K562 (cell line): Measurements from ENCODE around the gene UBFD1. TPM values are rescaled to one million over a fixed set of nuclear protein-coding genes. Genes with fewer than 3 reads are reported as not detected.

Experiments used
- ARNT ChIP-seq, 2 experiments: fragments of 450-650 bp; IDR thresholded peaks; 2 replicates each; pipeline ENCODE4 v1.6.1; 2016; ENCODE audit warnings: mild to moderate bottlenecking in 1 of 2
- ATF7 ChIP-seq: fragments of 450-650 bp; IDR thresholded peaks from 2 replicates; pipeline ENCODE4 v1.7.1; 2014; ENCODE audit warnings: mild to moderate bottlenecking, moderate library complexity
- ELF4 ChIP-seq: fragments of 450-650 bp; formaldehyde crosslinking; IDR thresholded peaks from 2 replicates; pipeline ENCODE4 v1.4.0; 2022; ENCODE audit warnings: missing genetic modification characterization
- FOXA3 ChIP-seq, 2 experiments: fragments of 450-650 bp in 1 of 2; sonication (generic) in 1 of 2; formaldehyde crosslinking; IDR thresholded peaks in 1 of 2; conservative IDR thresholded peaks in 1 of 2; 2 replicates each; pipeline versions ENCODE4 v1.4.0 to v1.8.0; 2020 to 2022; ENCODE audit warnings: mild to moderate bottlenecking in 2 of 2, missing genetic modification reagents in 1 of 2
- HEY1 ChIP-seq: fragments of 250-450 bp; sonication (Bioruptor Pico); IDR thresholded peaks from 2 replicates; pipeline ENCODE4 v1.5.0; 2020; ENCODE audit warnings: mild to moderate bottlenecking, moderate library complexity, borderline replicate concordance
- MEIS2 ChIP-seq: fragments of 450-650 bp; IDR thresholded peaks from 2 replicates; pipeline ENCODE4 v1.6.1; 2014; ENCODE audit warnings: mild to moderate bottlenecking; ENCODE audit not compliant: partially characterized antibody
- NFYB ChIP-seq: IDR thresholded peaks from 2 replicates; pipeline ENCODE4 v1.6.1; 2011; ENCODE audit warnings: mild to moderate bottlenecking, moderate library complexity; ENCODE audit not compliant: insufficient read length; ENCODE audit errors: extremely low read depth
- NR2F6 ChIP-seq: fragments of 450-650 bp; formaldehyde crosslinking; IDR thresholded peaks from 2 replicates; pipeline ENCODE4 v1.4.0; 2020; ENCODE audit warnings: mild to moderate bottlenecking
- PURB ChIP-seq: sonication (generic); formaldehyde crosslinking; IDR thresholded peaks from 2 replicates; pipeline ENCODE4 v1.9.0; 2021; ENCODE audit warnings: low read depth, mild to moderate bottlenecking, missing genetic modification reagents
- RBM14 ChIP-seq: fragments of 200-400 bp; formaldehyde crosslinking; IDR thresholded peaks from 2 replicates; pipeline ENCODE4 v1.6.1; 2018; ENCODE audit warnings: low read depth, mild to moderate bottlenecking, low read length, moderate library complexity, borderline replicate concordance; ENCODE audit not compliant: insufficient read depth
- SMAD2 ChIP-seq: fragments of 150-350 bp; IDR thresholded peaks from 2 replicates; pipeline ENCODE4 v1.6.1; 2014; ENCODE audit warnings: low read depth, mild to moderate bottlenecking, low read length
- SMARCB1 ChIP-seq: IDR thresholded peaks from 2 replicates; pipeline ENCODE4 v1.6.1; 2011; ENCODE audit warnings: improper control_type of control experiment, low read depth; ENCODE audit not compliant: insufficient read length
- SOX6 ChIP-seq: fragments of 450-650 bp; IDR thresholded peaks from 2 replicates; pipeline ENCODE4 v1.6.1; 2014; ENCODE audit warnings: mild to moderate bottlenecking
- SP2 ChIP-seq: IDR thresholded peaks from 2 replicates; pipeline ENCODE4 v1.6.1; 2011; ENCODE audit warnings: mild to moderate bottlenecking, low read depth, low read length, moderate library complexity; ENCODE audit not compliant: poor library complexity, severe bottlenecking; ENCODE audit errors: extremely low read depth
- STAT5A ChIP-seq: IDR thresholded peaks from 2 replicates; pipeline ENCODE4 v1.6.1; 2012; ENCODE audit warnings: low read length, inconsistent platforms, borderline replicate concordance
- ZNF143 ChIP-seq: sonication (generic); formaldehyde crosslinking; IDR thresholded peaks from 2 replicates; pipeline ENCODE4 v1.9.0; 2022; ENCODE audit warnings: mild to moderate bottlenecking, missing genetic modification reagents
- ZNF583 ChIP-seq: fragments of 250-450 bp; sonication (Bioruptor Pico); IDR thresholded peaks from 2 replicates; pipeline ENCODE4 v1.4.0; 2020
- ZNF696 ChIP-seq: fragments of 250-450 bp; sonication (Bioruptor Pico); conservative IDR thresholded peaks from 2 replicates; pipeline ENCODE4 v1.4.0; 2020; ENCODE audit warnings: mild to moderate bottlenecking, moderate library complexity
- ZNF780A ChIP-seq: fragments of 250-450 bp; sonication (Bioruptor Pico); IDR thresholded peaks from 2 replicates; pipeline ENCODE4 v1.5.0; 2021; ENCODE audit warnings: mild to moderate bottlenecking
- polyA plus RNA-seq, 8 experiments: library from polyadenylated mRNA; depleted of rRNA in 4 of 8; stranded (reverse) in 5 of 8; unstranded in 3 of 8; fragments of >200 nt; fragmentation: Nextera tagmentation in 2 of 8; fragmentation: Illumina TruSeq in 1 of 8; extraction: Ambion mirVana in 2 of 8; extraction: Trizol in 1 of 8; gene quantifications; 2 replicates each; pipeline versions ENCODE4 v1.2.1 to v1.2.3, GENCODE V29; 2011 to 2014; ENCODE audit warnings: inconsistent platforms in 1 of 8, missing spikeins in 1 of 8
- total RNA-seq, 7 experiments: library from RNA; depleted of rRNA in 6 of 7; stranded (reverse); fragments of >200 nt in 6 of 7; fragmentation: Illumina TruSeq in 2 of 7; extraction: Trizol in 2 of 7; gene quantifications; 2 replicates each; pipeline versions ENCODE4 v1.2.1 to v1.2.3, GENCODE V29; 2011 to 2021; ENCODE audit warnings: low replicate concordance in 1 of 7
- TF ChIP-seq, protein P1 (sequence below): sonication (generic); formaldehyde crosslinking; IDR thresholded peaks from 2 replicates; pipeline ENCODE4 v1.8.0; 2023; ENCODE audit warnings: mild to moderate bottlenecking, missing genetic modification reagents
- TF ChIP-seq, protein P2 (sequence below), 2 experiments: IDR thresholded peaks in 1 of 2; conservative IDR thresholded peaks in 1 of 2; 2 replicates each; pipeline ENCODE4 v1.6.1; 2016; ENCODE audit warnings: low read depth in 2 of 2, mild to moderate bottlenecking in 1 of 2, missing compliant biosample characterization in 1 of 2, missing genetic modification characterization in 1 of 2, moderate library complexity in 1 of 2
- TF ChIP-seq, protein P3 (sequence below): sonication (generic); formaldehyde crosslinking; IDR thresholded peaks from 2 replicates; pipeline ENCODE4 v1.8.0; 2022; ENCODE audit warnings: mild to moderate bottlenecking, missing genetic modification reagents, borderline replicate concordance

The UBFD1 gene
- total and polyA plus RNA-seq, 9 of the 15 experiments (the other 6 are each of a cell fraction or from before 2014, with no cell fraction given): 10.7 to 66.2 (median 34.0) TPM

DNA sequence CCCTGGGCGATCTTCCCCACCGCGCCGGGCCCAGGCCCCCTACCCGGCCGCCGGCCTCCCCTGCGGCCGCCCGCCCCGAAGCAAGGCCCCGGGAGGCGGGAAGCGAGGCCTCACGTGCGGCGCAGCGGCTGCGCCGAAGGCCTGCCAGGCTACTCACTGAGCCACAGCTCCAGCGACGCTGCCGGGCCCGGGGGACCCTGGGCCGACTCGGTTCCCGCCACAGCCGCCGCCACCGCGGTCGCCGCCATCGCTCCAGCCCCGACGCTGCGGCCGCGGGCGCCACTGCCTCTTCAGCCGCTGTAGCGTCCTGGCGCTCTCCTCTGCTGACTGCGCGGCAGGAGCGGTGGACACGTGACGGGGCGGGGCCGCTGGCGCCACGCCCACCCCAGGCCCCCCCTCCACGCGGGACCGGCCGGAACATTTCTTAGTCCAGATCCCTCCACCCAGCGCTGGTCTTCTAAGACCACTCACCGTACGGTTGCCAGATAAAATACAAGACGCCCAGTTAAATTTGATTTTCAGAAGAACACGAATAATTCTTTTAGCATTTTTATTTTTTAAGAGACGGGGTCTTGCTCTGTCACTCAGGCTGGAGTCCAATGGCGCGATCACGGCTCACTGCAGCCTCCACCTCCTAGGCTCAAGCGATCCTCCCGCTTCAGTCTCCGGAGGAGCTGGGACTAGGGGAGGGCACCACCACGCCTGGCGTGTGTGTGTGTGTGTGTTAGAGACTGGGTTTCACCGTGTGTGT, 47.2 kb upstream of the UBFD1 start, which contains the start of gene GGA2 (continued):
- TF ChIP-seq, protein P1, sequence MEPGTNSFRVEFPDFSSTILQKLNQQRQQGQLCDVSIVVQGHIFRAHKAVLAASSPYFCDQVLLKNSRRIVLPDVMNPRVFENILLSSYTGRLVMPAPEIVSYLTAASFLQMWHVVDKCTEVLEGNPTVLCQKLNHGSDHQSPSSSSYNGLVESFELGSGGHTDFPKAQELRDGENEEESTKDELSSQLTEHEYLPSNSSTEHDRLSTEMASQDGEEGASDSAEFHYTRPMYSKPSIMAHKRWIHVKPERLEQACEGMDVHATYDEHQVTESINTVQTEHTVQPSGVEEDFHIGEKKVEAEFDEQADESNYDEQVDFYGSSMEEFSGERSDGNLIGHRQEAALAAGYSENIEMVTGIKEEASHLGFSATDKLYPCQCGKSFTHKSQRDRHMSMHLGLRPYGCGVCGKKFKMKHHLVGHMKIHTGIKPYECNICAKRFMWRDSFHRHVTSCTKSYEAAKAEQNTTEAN (CRISPR knock-in tag): no peak
- TF ChIP-seq SOX6: peak; percentile 39; the same call in 1 of the 2 replicates
- TF ChIP-seq ZNF696: no peak
- no peak for TF ChIP-seq PURB (CRISPR knock-in tag)
- no peak for TF ChIP-seq ARNT (IDR thresholded peaks at IDR 0.05)
- TF ChIP-seq, protein P2, sequence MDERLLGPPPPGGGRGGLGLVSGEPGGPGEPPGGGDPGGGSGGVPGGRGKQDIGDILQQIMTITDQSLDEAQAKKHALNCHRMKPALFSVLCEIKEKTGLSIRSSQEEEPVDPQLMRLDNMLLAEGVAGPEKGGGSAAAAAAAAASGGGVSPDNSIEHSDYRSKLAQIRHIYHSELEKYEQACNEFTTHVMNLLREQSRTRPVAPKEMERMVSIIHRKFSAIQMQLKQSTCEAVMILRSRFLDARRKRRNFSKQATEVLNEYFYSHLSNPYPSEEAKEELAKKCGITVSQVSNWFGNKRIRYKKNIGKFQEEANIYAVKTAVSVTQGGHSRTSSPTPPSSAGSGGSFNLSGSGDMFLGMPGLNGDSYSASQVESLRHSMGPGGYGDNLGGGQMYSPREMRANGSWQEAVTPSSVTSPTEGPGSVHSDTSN (CRISPR knock-in tag; IDR thresholded peaks at IDR 0.05; ENCODE audit: low read depth): 0 out of 2 replicates have a peak, but pooled peaks have one; percentile 25
- TF ChIP-seq, protein P2 (tag; conservative IDR thresholded peaks at IDR 0.05; ENCODE audit: low read depth): no peak; the same call in 1 of the 2 replicates
- no peak for TF ChIP-seq ZNF780A (CRISPR knock-in tag)
- TF ChIP-seq ZNF583 (CRISPR knock-in tag): no peak
- TF ChIP-seq SP2: no peak
- no peak for TF ChIP-seq STAT5A
- TF ChIP-seq SMAD2: no peak
- no peak for TF ChIP-seq NR2F6 (CRISPR knock-in tag)
- 0 out of 2 replicates have a peak, but pooled peaks have one; percentile 35 for TF ChIP-seq ZNF143
- TF ChIP-seq MEIS2: no peak
- no peak for TF ChIP-seq ELF4 (CRISPR knock-in tag)
- no peak for TF ChIP-seq HEY1 (CRISPR knock-in tag)
- no peak for TF ChIP-seq SMARCB1
- TF ChIP-seq, protein P3, sequence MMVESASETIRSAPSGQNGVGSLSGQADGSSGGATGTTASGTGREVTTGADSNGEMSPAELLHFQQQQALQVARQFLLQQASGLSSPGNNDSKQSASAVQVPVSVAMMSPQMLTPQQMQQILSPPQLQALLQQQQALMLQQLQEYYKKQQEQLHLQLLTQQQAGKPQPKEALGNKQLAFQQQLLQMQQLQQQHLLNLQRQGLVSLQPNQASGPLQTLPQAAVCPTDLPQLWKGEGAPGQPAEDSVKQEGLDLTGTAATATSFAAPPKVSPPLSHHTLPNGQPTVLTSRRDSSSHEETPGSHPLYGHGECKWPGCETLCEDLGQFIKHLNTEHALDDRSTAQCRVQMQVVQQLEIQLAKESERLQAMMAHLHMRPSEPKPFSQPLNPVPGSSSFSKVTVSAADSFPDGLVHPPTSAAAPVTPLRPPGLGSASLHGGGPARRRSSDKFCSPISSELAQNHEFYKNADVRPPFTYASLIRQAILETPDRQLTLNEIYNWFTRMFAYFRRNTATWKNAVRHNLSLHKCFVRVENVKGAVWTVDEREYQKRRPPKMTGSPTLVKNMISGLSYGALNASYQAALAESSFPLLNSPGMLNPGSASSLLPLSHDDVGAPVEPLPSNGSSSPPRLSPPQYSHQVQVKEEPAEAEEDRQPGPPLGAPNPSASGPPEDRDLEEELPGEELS: no peak
- TF ChIP-seq NFYB: no peak
- peak; percentile 43; the same call in 1 of the 2 replicates for TF ChIP-seq ATF7
- TF ChIP-seq FOXA3 (CRISPR knock-in tag; conservative IDR thresholded peaks at IDR 0.05 in 1 of 2, IDR thresholded peaks at IDR 0.05 in 1 of 2): no peak
- no peak for TF ChIP-seq RBM14
